HepG2 (cell line): Measurements from ENCODE around the gene USP7. TPM values are rescaled to one million over a fixed set of nuclear protein-coding genes. Genes with fewer than 3 reads are reported as not detected.
A peak's percentile ranks its signal among the peaks of the same experiment; 100 is the strongest.

ENCODE experiments used
- DPF2 ChIP-seq: sonication (generic); formaldehyde crosslinking; IDR thresholded peaks from 2 replicates; pipeline ENCODE4 v1.4.0; 2020; ENCODE audit warnings: mild to moderate bottlenecking, low read depth, missing genetic modification reagents, borderline replicate concordance
- ERF ChIP-seq: IDR thresholded peaks from 2 replicates; pipeline ENCODE4 v1.6.1; 2018; ENCODE audit warnings: missing biosample characterization, missing genetic modification reagents
- MAFF ChIP-seq: IDR thresholded peaks from 2 replicates; pipeline ENCODE4 v1.6.1; 2011; ENCODE audit warnings: low read depth, low read length, improper control_type of control experiment
- MATR3 ChIP-seq: sonication (generic); formaldehyde crosslinking; IDR thresholded peaks from 2 replicates; pipeline ENCODE4 v1.4.0; 2020; ENCODE audit warnings: missing genetic modification reagents
- MTERF4 ChIP-seq: sonication (generic); formaldehyde crosslinking; IDR thresholded peaks from 2 replicates; pipeline ENCODE4 v1.8.0; 2023; ENCODE audit warnings: mild to moderate bottlenecking, missing genetic modification reagents
- PPARG ChIP-seq: conservative IDR thresholded peaks from 2 replicates; pipeline ENCODE4 v1.6.1; 2016; ENCODE audit warnings: missing biosample characterization, missing genetic modification reagents
- PRDM10 ChIP-seq: sonication (generic); formaldehyde crosslinking; IDR thresholded peaks from 2 replicates; pipeline ENCODE4 v1.4.0; 2020; ENCODE audit warnings: low read depth, missing genetic modification reagents
- RARG ChIP-seq: sonication (generic); formaldehyde crosslinking; IDR thresholded peaks from 2 replicates; pipeline ENCODE4 v1.4.0; 2020; ENCODE audit warnings: low read depth, mild to moderate bottlenecking, missing genetic modification reagents
- RFXANK ChIP-seq: IDR thresholded peaks from 2 replicates; pipeline ENCODE4 v1.6.1; 2016
- SAFB2 ChIP-seq: sonication (generic); formaldehyde crosslinking; IDR thresholded peaks from 2 replicates; pipeline ENCODE4 v1.5.1; 2020; ENCODE audit warnings: missing genetic modification reagents, low read depth, mild to moderate bottlenecking, borderline replicate concordance
- SALL1 ChIP-seq: sonication (generic); formaldehyde crosslinking; IDR thresholded peaks from 2 replicates; pipeline ENCODE4 v1.8.0; 2022; ENCODE audit warnings: mild to moderate bottlenecking, missing genetic modification reagents
- TBX3 ChIP-seq: fragments of 450-650 bp; IDR thresholded peaks from 2 replicates; pipeline ENCODE4 v1.6.1; 2017; ENCODE audit warnings: antibody characterized with exemption, mild to moderate bottlenecking, inconsistent platforms, borderline replicate concordance
- ZBTB38 ChIP-seq: sonication (generic); formaldehyde crosslinking; IDR thresholded peaks from 2 replicates; pipeline ENCODE4 v1.5.1; 2020; ENCODE audit warnings: mild to moderate bottlenecking, missing genetic modification reagents
- ZBTB7B ChIP-seq: sonication (generic); formaldehyde crosslinking; IDR thresholded peaks from 2 replicates; pipeline ENCODE4 v1.4.0; 2020; ENCODE audit warnings: missing genetic modification reagents
- ZHX2 ChIP-seq, 2 experiments: sonication (generic) in 1 of 2; formaldehyde crosslinking in 1 of 2; IDR thresholded peaks; 2 replicates each; pipeline versions ENCODE4 v1.6.1 to v1.9.0; 2014 to 2022; ENCODE audit warnings: antibody characterized with exemption in 1 of 2, borderline replicate concordance in 1 of 2, inconsistent platforms in 1 of 2, low read depth in 1 of 2, missing genetic modification reagents in 1 of 2
- ZKSCAN8 ChIP-seq: IDR thresholded peaks from 2 replicates; pipeline ENCODE4 v1.6.1; 2016; ENCODE audit warnings: borderline replicate concordance, missing genetic modification reagents, missing compliant biosample characterization
- ZMYM3 ChIP-seq: sonication (generic); formaldehyde crosslinking; IDR thresholded peaks from 2 replicates; pipeline ENCODE4 v1.5.1; 2020; ENCODE audit warnings: mild to moderate bottlenecking, missing genetic modification reagents
- ZNF136 ChIP-seq: sonication (generic); formaldehyde crosslinking; IDR thresholded peaks from 2 replicates; pipeline ENCODE4 v1.8.1; 2022; ENCODE audit warnings: low read depth, mild to moderate bottlenecking, moderate library complexity, missing genetic modification reagents
- polyA plus RNA-seq, 8 experiments: library from polyadenylated mRNA; depleted of rRNA in 3 of 8; stranded (reverse) in 7 of 8; unstranded in 1 of 8; fragments of >200 nt; fragmentation: Illumina TruSeq in 4 of 8; extraction: Trizol in 4 of 8; gene quantifications; 2 replicates each; pipeline versions ENCODE4 v1.2.1 to v1.2.3, GENCODE V29; 2011 to 2016; ENCODE audit warnings: low read depth in 4 of 8, missing spikeins in 1 of 8, mixed read lengths in 1 of 8; ENCODE audit not compliant: insufficient read depth in 1 of 8
- total RNA-seq, 5 experiments: library from RNA; depleted of rRNA; stranded (reverse); fragments of >200 nt; fragmentation: Illumina TruSeq; extraction: Trizol; gene quantifications; 2 replicates each; pipeline ENCODE4 v1.2.3, GENCODE V29; 2016; ENCODE audit warnings: low read depth in 1 of 5

USP7 gene
- total and polyA plus RNA-seq, 2 of the 13 experiments (the other 11 are each of a cell fraction or from before 2014, with no cell fraction given): 52.5 to 173 TPM

GRCh38 chr16:8931859-8932258 is 31.8 kb downstream of the USP7 start (continued):
- no peak for TF ChIP-seq ZHX2 (IDR thresholded peaks at IDR 0.05; ENCODE audit: low read depth)
- no peak for TF ChIP-seq ZHX2 (CRISPR knock-in tag; IDR thresholded peaks at IDR 0.05; ENCODE audit: borderline replicate concordance)
- TF ChIP-seq ZBTB7B (CRISPR knock-in tag): no peak; the same call in 1 of the 2 replicates
- TF ChIP-seq MTERF4 (CRISPR knock-in tag): 0 out of 2 replicates have a peak, but pooled peaks have one; percentile 72
- TF ChIP-seq SAFB2 (CRISPR knock-in tag): no peak
- TF ChIP-seq ZKSCAN8 (CRISPR knock-in tag): no peak
- TF ChIP-seq ZMYM3 (CRISPR knock-in tag): no peak
- TF ChIP-seq MAFF: no peak
- no peak for TF ChIP-seq PPARG
- TF ChIP-seq TBX3: no peak
- no peak for TF ChIP-seq ZNF136 (CRISPR knock-in tag)
- no peak for TF ChIP-seq MATR3
- TF ChIP-seq RARG: no peak
- peak; percentile 95 for TF ChIP-seq ERF (CRISPR knock-in tag)
- TF ChIP-seq DPF2 (CRISPR knock-in tag): no peak
- peak; percentile 59; the same call in 1 of the 2 replicates for TF ChIP-seq PRDM10 (CRISPR knock-in tag)
- TF ChIP-seq SALL1: peak; percentile 80
- TF ChIP-seq ZBTB38 (CRISPR knock-in tag): no peak
- no peak for TF ChIP-seq RFXANK (CRISPR knock-in tag)
